Hepatocyte (in vitro differentiated cells): ENCODE measurements around the gene KCNA10. TPM values are rescaled to one million over a fixed set of nuclear protein-coding genes. Genes with fewer than 3 reads are reported as not detected.

Experiments
- DNase-seq: peaks from one replicate; pipeline ENCODE4 v3.0.0-alpha.2; 2016; ENCODE audit warnings: low spot score
- H2AFZ ChIP-seq: fragments of 200-600 bp; sonication (generic); 2 replicates; pipeline ENCODE4 v1.6.0; 2016; ENCODE audit warnings: antibody characterized with exemption, mild to moderate bottlenecking
- H3K27ac ChIP-seq: fragments of 200-600 bp; sonication (generic); 2 replicates; pipeline ENCODE4 v1.5.1; 2016; ENCODE audit warnings: mild to moderate bottlenecking
- H3K27me3 ChIP-seq: fragments of 200-600 bp; sonication (generic); 2 replicates; pipeline ENCODE4 v1.6.1; 2016
- H3K36me3 ChIP-seq: fragments of 200-600 bp; sonication (generic); replicated peaks from 2 replicates; pipeline ENCODE4 v1.5.1; 2016; ENCODE audit warnings: low read depth; ENCODE audit not compliant: insufficient read depth
- H3K4me1 ChIP-seq: fragments of 200-600 bp; sonication (generic); 2 replicates; pipeline ENCODE4 v1.5.1; 2016; ENCODE audit warnings: mild to moderate bottlenecking, moderate library complexity; ENCODE audit not compliant: insufficient read depth
- H3K4me2 ChIP-seq: fragments of 200-600 bp; sonication (generic); 2 replicates; pipeline ENCODE4 v1.6.0; 2016
- H3K4me3 ChIP-seq: fragments of 200-600 bp; sonication (generic); 2 replicates; pipeline ENCODE4 v1.5.1; 2016; ENCODE audit warnings: mild to moderate bottlenecking
- H3K79me2 ChIP-seq: fragments of 200-600 bp; sonication (generic); 2 replicates; pipeline ENCODE4 v1.6.0; 2017; ENCODE audit warnings: mild to moderate bottlenecking
- H3K9me2 ChIP-seq: fragments of 200-600 bp; sonication (generic); replicated peaks from 2 replicates; pipeline ENCODE4 v1.6.0; 2017; ENCODE audit warnings: mild to moderate bottlenecking; ENCODE audit not compliant: insufficient read depth
- H3K9me3 ChIP-seq: fragments of 200-600 bp; sonication (generic); 2 replicates; pipeline ENCODE4 v1.5.1; 2016; ENCODE audit warnings: low read depth, mild to moderate bottlenecking
- H4K20me1 ChIP-seq: fragments of 200-600 bp; sonication (generic); 2 replicates; pipeline ENCODE4 v1.6.0; 2016; ENCODE audit warnings: mild to moderate bottlenecking; ENCODE audit not compliant: insufficient read depth, poor library complexity, severe bottlenecking
- CTCF ChIP-seq: fragments of 200-600 bp; sonication (generic); IDR thresholded peaks from 2 replicates; pipeline ENCODE4 v1.5.1; 2016; ENCODE audit warnings: antibody characterized with exemption, mild to moderate bottlenecking; ENCODE audit not compliant: poor library complexity
- EZH2 ChIP-seq: fragments of 200-600 bp; sonication (generic); IDR thresholded peaks from 2 replicates; pipeline ENCODE4 v1.6.1; 2016; ENCODE audit warnings: antibody characterized with exemption, mild to moderate bottlenecking, borderline replicate concordance
- EZH2phosphoT487 ChIP-seq: fragments of 200-600 bp; sonication (generic); IDR thresholded peaks from one replicate; pipeline ENCODE4 v1.6.1; 2018; ENCODE audit warnings: antibody characterized with exemption, mild to moderate bottlenecking, low read depth, moderate library complexity; ENCODE audit not compliant: unreplicated experiment, severe bottlenecking
- WGBS: methylation state at CpG from one replicate; pipeline ENCODE4 v1.1.6; 2016; ENCODE audit warnings: low lambda C conversion rate; ENCODE audit errors: missing lambda C conversion rate; 5-methylcytosine and 5-hydroxymethylcytosine counted together
- polyA plus RNA-seq: library from polyadenylated mRNA; unstranded; fragments of >200 nt; fragmentation: Nextera tagmentation; extraction: Ambion mirVana; gene quantifications from 2 replicates; pipeline ENCODE4 v1.2.1, GENCODE V29; 2016
- total RNA-seq: library from RNA; depleted of rRNA; stranded (reverse); fragments of >200 nt; gene quantifications from 2 replicates; pipeline ENCODE4 v1.2.3, GENCODE V29; 2014

The KCNA10 gene
- total and polyA plus RNA-seq, 2 experiments from 2014 or later = not detected

GRCh38 chr1:110535985-110536384 lies 17.0 kb upstream of the KCNA10 start:
- H3K27me3 ChIP-seq = no peaks in the 10 kb centered on the region

GRCh38 chr1:110533230-110533629 lies 14.3 kb upstream of the KCNA10 start:
- H3K36me3 ChIP-seq = no peaks in the 10 kb centered on the region
- no peaks in the 10 kb centered on the region for H3K9me3 ChIP-seq
- no peak overlapping the region for H3K4me3 ChIP-seq
- H3K4me1 ChIP-seq = no peaks in the 10 kb centered on the region
- H3K4me2 ChIP-seq = no peak overlapping the region
- WGBS = 62% methylated on average over 3 of the region's 3 CpGs
- H3K27me3 ChIP-seq = no peaks in the 10 kb centered on the region
- TF ChIP-seq CTCF = no peak
- no peak for TF ChIP-seq EZH2phosphoT487
- TF ChIP-seq EZH2 = no peak
- H3K79me2 ChIP-seq = no peaks in the 10 kb centered on the region
- no peak overlapping the region for H2AFZ ChIP-seq
- no peak for DNase-seq
- H4K20me1 ChIP-seq = no peaks in the 10 kb centered on the region
- H3K9me2 ChIP-seq = no peaks in the 10 kb centered on the region
- no peak overlapping the region for H3K27ac ChIP-seq

More at GRCh38 chr1:110535985-110536384, 17.0 kb upstream of the KCNA10 start:
- Histone ChIP-seq H3K36me3 (no peaks in the 10 kb centered on the region), H3K79me2 (no peaks in the 10 kb centered on the region), H4K20me1 (no peaks in the 10 kb centered on the region), H3K9me3 (no peaks in the 10 kb centered on the region), H3K4me2 (no peak overlapping the region), H3K4me1 (no peaks in the 10 kb centered on the region), H2AFZ (no peak overlapping the region), H3K4me3 (no peak overlapping the region), H3K9me2 (no peaks in the 10 kb centered on the region), H3K27ac (no peak overlapping the region)
- WGBS = 50% methylated on average over 3 of the region's 3 CpGs
- no peak for DNase-seq
- no peak for TF ChIP-seq CTCF
- no peak for TF ChIP-seq EZH2phosphoT487
- TF ChIP-seq EZH2 = no peak

GRCh38 chr1:110529011-110529410 lies 10.0 kb upstream of the KCNA10 start:
- TF ChIP-seq EZH2phosphoT487 = no peak
- TF ChIP-seq CTCF = no peak
- TF ChIP-seq EZH2 = no peak
- H3K9me2 ChIP-seq = no peaks in the 10 kb centered on the region
- H3K9me3 ChIP-seq = no peaks in the 10 kb centered on the region
- no peak for DNase-seq
- H4K20me1 ChIP-seq = no peaks in the 10 kb centered on the region
- H2AFZ ChIP-seq = no peak overlapping the region
- H3K27ac ChIP-seq = no peak overlapping the region
- no peak overlapping the region for H3K4me2 ChIP-seq
- peaks cover 24% of the 10 kb centered on the region for H3K27me3 ChIP-seq
- WGBS = 92% methylated on average over 1 of the region's 1 CpG
- no peaks in the 10 kb centered on the region for H3K36me3 ChIP-seq
- H3K79me2 ChIP-seq = no peaks in the 10 kb centered on the region
- no peak overlapping the region for H3K4me3 ChIP-seq
- H3K4me1 ChIP-seq = no peaks in the 10 kb centered on the region
